HG02588 (cell line): ENCODE results near the gene TIMMDC1.

ENCODE experiments used
- ATAC-seq: cut with Tn5 transposase; IDR thresholded peaks from one replicate; pipeline ENCODE4 v1.9.1; 2021; ENCODE audit warnings: mild to moderate bottlenecking, moderate library complexity; ENCODE audit not compliant: unreplicated experiment

Gene TIMMDC1

GRCh38 chr3:119498186-119499011 is at the start of gene TIMMDC1:
Gene TIMMDC1 (plus strand): TSS chr3:119498547. CDS start chr3:119498734, 187 bp downstream.
- peak; percentile 98 for ATAC-seq

GRCh38 chr3:119453822-119454221 is 44.5 kb upstream of the TIMMDC1 start:
- ATAC-seq: no peak

- no peak for ATAC-seq
Observed at GRCh38 chr3:119456469-119456868, 41.9 kb upstream of the TIMMDC1 start.

GRCh38 chr3:119457246-119457645 is 41.1 kb upstream of the TIMMDC1 start:
- no peak for ATAC-seq

- ATAC-seq: peak; percentile 91
Observed at GRCh38 chr3:119463171-119464169, 34.9 kb upstream of the TIMMDC1 start, which contains the start of gene TMEM39A. Gene TMEM39A (minus strand): TSS chr3:119463615. CDS start chr3:119462074, 1,541 bp downstream.

- no peak for ATAC-seq
Observed at GRCh38 chr3:119468041-119468440, 30.3 kb upstream of the TIMMDC1 start.

GRCh38 chr3:119469418-119470189 is 28.7 kb upstream of the TIMMDC1 start:
- ATAC-seq: no peak

- ATAC-seq: no peak
Observed at GRCh38 chr3:119470866-119471265, 27.5 kb upstream of the TIMMDC1 start.

GRCh38 chr3:119481079-119481478 is 17.3 kb upstream of the TIMMDC1 start:
- ATAC-seq: no peak

- ATAC-seq: no peak
Observed at GRCh38 chr3:119483101-119483500, 15.2 kb upstream of the TIMMDC1 start.

- no peak for ATAC-seq
Observed at GRCh38 chr3:119485563-119485962, 12.8 kb upstream of the TIMMDC1 start.

GRCh38 chr3:119490153-119490552 is 8.2 kb upstream of the TIMMDC1 start:
- no peak for ATAC-seq

GRCh38 chr3:119492128-119492527 is 6.2 kb upstream of the TIMMDC1 start:
- no peak for ATAC-seq

- no peak for ATAC-seq
Observed at GRCh38 chr3:119492810-119493209, 5.5 kb upstream of the TIMMDC1 start.

GRCh38 chr3:119494597-119494996 is 3.8 kb upstream of the TIMMDC1 start:
- no peak for ATAC-seq

- no peak for ATAC-seq
Observed at GRCh38 chr3:119497820-119498185, 544 bp upstream of the TIMMDC1 start.

- ATAC-seq: no peak
Observed at GRCh38 chr3:119500265-119500664, 1.9 kb downstream of the TIMMDC1 start.

- ATAC-seq: no peak
Observed at GRCh38 chr3:119500901-119501300, 2.6 kb downstream of the TIMMDC1 start.

- ATAC-seq: no peak
Observed at GRCh38 chr3:119506631-119507030, 8.3 kb downstream of the TIMMDC1 start.

GRCh38 chr3:119507404-119507803 is 9.1 kb downstream of the TIMMDC1 start:
- no peak for ATAC-seq
